Measurements from ENCODE around the gene TNNC1.

- TF ChIP-seq CTCF (IDR thresholded peaks at IDR 0.05; ENCODE audit: poor library complexity, severe bottlenecking) (no peak), POLR2AphosphoS5 (IDR thresholded peaks at IDR 0.05) (no peak)
These were observed 51.7 kb downstream of the TNNC1 start for GRCh38 chr3:52402101-52402521.

Measured in neural cell (in vitro differentiated cells).